Measurements from ENCODE around the gene PRRG2.

PRRG2 gene

GRCh38 chr19:49555600-49556411 lies 25.3 kb upstream of the PRRG2 start:
- H3K79me2 ChIP-seq (ENCODE audit: control insufficient read depth, low read length): 0 out of 2 replicates have a peak, but pooled peaks cover under 1% of the 10 kb centered on the region
- H3K4me1 ChIP-seq (ENCODE audit: control insufficient read depth, low read length): no peaks in the 10 kb centered on the region
- H3K27ac ChIP-seq (ENCODE audit: low read depth, low read length): no peak overlapping the region
- TF ChIP-seq CTCF (IDR thresholded peaks at IDR 0.05; ENCODE audit: low read depth, low read length, poor library complexity, severe bottlenecking): no peak
- no peak for TF ChIP-seq EZH2phosphoT487 (IDR thresholded peaks at IDR 0.05; ENCODE audit: borderline replicate concordance, low read length)
- no peaks in the 10 kb centered on the region for H3F3A ChIP-seq (ENCODE audit: control insufficient read depth, insufficient read depth)
- H3K4me3 ChIP-seq (ENCODE audit: low read length): no peak overlapping the region
- no peaks in the 10 kb centered on the region for H3K9me2 ChIP-seq (replicated peaks; ENCODE audit: control insufficient read depth, low read length)
- H3K36me3 ChIP-seq (ENCODE audit: control insufficient read depth, low read length): peaks cover 41% of the 10 kb centered on the region
- no peaks in the 10 kb centered on the region for H3K9me3 ChIP-seq (ENCODE audit: control insufficient read depth, insufficient read depth, low read length)
- H4K20me1 ChIP-seq (ENCODE audit: control insufficient read depth, insufficient read depth, low read depth, low read length): no peaks in the 10 kb centered on the region
- no peaks in the 10 kb centered on the region for H3K27me3 ChIP-seq (ENCODE audit: control insufficient read depth, low read length)
- no peak overlapping the region for H3K4me2 ChIP-seq (ENCODE audit: low read length)

- TF ChIP-seq EZH2phosphoT487 (IDR thresholded peaks at IDR 0.05; ENCODE audit: borderline replicate concordance, low read length) (no peak), CTCF (IDR thresholded peaks at IDR 0.05; ENCODE audit: low read depth, low read length, poor library complexity, severe bottlenecking) (no peak)
- Histone ChIP-seq H3K9me2 (replicated peaks; ENCODE audit: control insufficient read depth, low read length) (no peaks in the 10 kb centered on the region), H3K27ac (ENCODE audit: low read depth, low read length) (no peak overlapping the region), H3K27me3 (ENCODE audit: control insufficient read depth, low read length) (no peaks in the 10 kb centered on the region), H3K4me1 (ENCODE audit: control insufficient read depth, low read length) (no peaks in the 10 kb centered on the region), H3F3A (ENCODE audit: control insufficient read depth, insufficient read depth) (no peaks in the 10 kb centered on the region), H3K36me3 (ENCODE audit: control insufficient read depth, low read length) (peaks cover 41% of the 10 kb centered on the region), H4K20me1 (ENCODE audit: control insufficient read depth, insufficient read depth, low read depth, low read length) (no peaks in the 10 kb centered on the region), H3K79me2 (ENCODE audit: control insufficient read depth, low read length) (peaks cover 3% of the 10 kb centered on the region; the same call in 1 of the 2 replicates), H3K9me3 (ENCODE audit: control insufficient read depth, insufficient read depth, low read length) (no peaks in the 10 kb centered on the region), H3K4me3 (ENCODE audit: low read length) (no peak overlapping the region), H3K4me2 (ENCODE audit: low read length) (no peak overlapping the region)
These were observed 24.4 kb upstream of the PRRG2 start for GRCh38 chr19:49556412-49557398.

- no peaks in the 10 kb centered on the region for H3K4me1 ChIP-seq (ENCODE audit: control insufficient read depth, low read length)
- no peaks in the 10 kb centered on the region for H4K20me1 ChIP-seq (ENCODE audit: control insufficient read depth, insufficient read depth, low read depth, low read length)
- H3K36me3 ChIP-seq (ENCODE audit: control insufficient read depth, low read length): peaks cover 41% of the 10 kb centered on the region
- TF ChIP-seq EZH2phosphoT487 (IDR thresholded peaks at IDR 0.05; ENCODE audit: borderline replicate concordance, low read length): no peak
- TF ChIP-seq CTCF (IDR thresholded peaks at IDR 0.05; ENCODE audit: low read depth, low read length, poor library complexity, severe bottlenecking): no peak
- H3K4me3 ChIP-seq (ENCODE audit: low read length): no peak overlapping the region
- H3K9me2 ChIP-seq (replicated peaks; ENCODE audit: control insufficient read depth, low read length): no peaks in the 10 kb centered on the region
- no peaks in the 10 kb centered on the region for H3K27me3 ChIP-seq (ENCODE audit: control insufficient read depth, low read length)
- no peaks in the 10 kb centered on the region for H3F3A ChIP-seq (ENCODE audit: control insufficient read depth, insufficient read depth)
- H3K9me3 ChIP-seq (ENCODE audit: control insufficient read depth, insufficient read depth, low read length): no peaks in the 10 kb centered on the region
- no peak overlapping the region for H3K27ac ChIP-seq (ENCODE audit: low read depth, low read length)
- H3K79me2 ChIP-seq (ENCODE audit: control insufficient read depth, low read length): peaks cover 3% of the 10 kb centered on the region
- no peak overlapping the region for H3K4me2 ChIP-seq (ENCODE audit: low read length)
These were observed 23.3 kb upstream of the PRRG2 start for GRCh38 chr19:49557641-49558325.

Data from DOHH2 (cell line).